Measurements from ENCODE around the gene DCDC2C. TPM values are rescaled to one million over a fixed set of nuclear protein-coding genes. Genes with fewer than 3 reads are reported as not detected.

Gene DCDC2C
- polyA plus RNA-seq, 2 of the 4 experiments (the other 2 are of a cell fraction) = not detected

DNA sequence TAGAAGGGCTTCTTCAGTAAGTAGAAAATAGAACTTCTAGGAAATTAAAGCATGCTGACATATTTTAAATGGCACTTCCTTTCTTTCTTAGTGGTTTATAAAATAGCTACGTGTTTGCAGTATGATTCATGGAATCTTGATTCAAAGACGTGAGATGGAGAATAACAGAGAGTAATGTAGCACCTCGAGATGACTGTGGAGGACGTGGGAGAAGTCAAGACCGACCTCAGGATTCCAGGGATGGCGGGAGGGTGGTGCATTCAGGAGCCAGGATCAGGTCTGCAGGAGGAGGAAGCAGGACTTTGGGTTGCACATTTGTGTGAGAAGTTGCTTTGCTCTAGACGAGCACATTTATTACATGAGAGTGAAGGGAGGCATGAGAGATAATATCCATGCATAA is 56.0 kb downstream of the DCDC2C start (continued):
- TF ChIP-seq, protein P1, sequence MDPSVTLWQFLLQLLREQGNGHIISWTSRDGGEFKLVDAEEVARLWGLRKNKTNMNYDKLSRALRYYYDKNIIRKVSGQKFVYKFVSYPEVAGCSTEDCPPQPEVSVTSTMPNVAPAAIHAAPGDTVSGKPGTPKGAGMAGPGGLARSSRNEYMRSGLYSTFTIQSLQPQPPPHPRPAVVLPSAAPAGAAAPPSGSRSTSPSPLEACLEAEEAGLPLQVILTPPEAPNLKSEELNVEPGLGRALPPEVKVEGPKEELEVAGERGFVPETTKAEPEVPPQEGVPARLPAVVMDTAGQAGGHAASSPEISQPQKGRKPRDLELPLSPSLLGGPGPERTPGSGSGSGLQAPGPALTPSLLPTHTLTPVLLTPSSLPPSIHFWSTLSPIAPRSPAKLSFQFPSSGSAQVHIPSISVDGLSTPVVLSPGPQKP (IDR thresholded peaks at IDR 0.05; ENCODE audit: low read depth, low read length) = no peak
- TF ChIP-seq ZNF302 (CRISPR knock-in tag; IDR thresholded peaks at IDR 0.05) (no peak), MYC (IDR thresholded peaks at IDR 0.05; ENCODE audit: borderline replicate concordance, low read length) (no peak), HOXA7 (CRISPR knock-in tag; IDR thresholded peaks at IDR 0.05) (no peak), POLR2AphosphoS2 (conservative IDR thresholded peaks at IDR 0.05; ENCODE audit: low read length) (no peak), ZFP36 (IDR thresholded peaks at IDR 0.05; ENCODE audit: borderline replicate concordance, partially characterized antibody) (no peak), JUNB (IDR thresholded peaks at IDR 0.05) (no peak), MAZ (IDR thresholded peaks at IDR 0.05; ENCODE audit: borderline replicate concordance, low read depth, low read length) (no peak)

DNA sequence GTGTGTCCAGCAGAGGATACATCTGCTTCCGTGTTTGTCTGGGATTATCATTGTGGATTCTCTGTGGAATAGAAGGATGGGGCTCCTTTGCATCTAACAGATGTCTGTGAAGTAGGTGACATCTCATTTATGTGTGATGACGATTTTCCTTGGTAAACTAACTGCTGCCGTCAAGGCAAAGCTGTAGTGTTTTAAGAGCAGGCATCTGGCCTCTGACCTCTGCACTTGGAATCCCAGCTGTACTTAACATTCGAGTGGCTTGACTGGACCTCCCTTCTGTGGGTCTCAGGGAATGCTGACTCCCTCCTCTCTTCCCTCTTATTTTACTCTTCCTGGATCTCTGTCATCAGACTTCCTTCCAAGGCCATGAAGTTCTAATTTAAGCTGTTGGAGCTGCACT is 56.4 kb downstream of the DCDC2C start:
- no peak overlapping the region for H3K4me3 ChIP-seq
- no peak for FAIRE-seq
- no peaks in the 10 kb centered on the region for H3K4me1 ChIP-seq
- DNase-seq (ENCODE audit: low read depth in 1 of 2, low spot score in 1 of 2) = no peak
- CTCF ChIA-PET = interaction anchor here (0.6 kb wide), 1 partner anchor 1559 kb away, joined by 3 read pairs; no protein-coding TSS in a partner anchor
- ATAC-seq = no peak
- no peak overlapping the region for H3K4me2 ChIP-seq
- POLR2A ChIA-PET = no interaction called here
- TF ChIP-seq, protein P2, sequence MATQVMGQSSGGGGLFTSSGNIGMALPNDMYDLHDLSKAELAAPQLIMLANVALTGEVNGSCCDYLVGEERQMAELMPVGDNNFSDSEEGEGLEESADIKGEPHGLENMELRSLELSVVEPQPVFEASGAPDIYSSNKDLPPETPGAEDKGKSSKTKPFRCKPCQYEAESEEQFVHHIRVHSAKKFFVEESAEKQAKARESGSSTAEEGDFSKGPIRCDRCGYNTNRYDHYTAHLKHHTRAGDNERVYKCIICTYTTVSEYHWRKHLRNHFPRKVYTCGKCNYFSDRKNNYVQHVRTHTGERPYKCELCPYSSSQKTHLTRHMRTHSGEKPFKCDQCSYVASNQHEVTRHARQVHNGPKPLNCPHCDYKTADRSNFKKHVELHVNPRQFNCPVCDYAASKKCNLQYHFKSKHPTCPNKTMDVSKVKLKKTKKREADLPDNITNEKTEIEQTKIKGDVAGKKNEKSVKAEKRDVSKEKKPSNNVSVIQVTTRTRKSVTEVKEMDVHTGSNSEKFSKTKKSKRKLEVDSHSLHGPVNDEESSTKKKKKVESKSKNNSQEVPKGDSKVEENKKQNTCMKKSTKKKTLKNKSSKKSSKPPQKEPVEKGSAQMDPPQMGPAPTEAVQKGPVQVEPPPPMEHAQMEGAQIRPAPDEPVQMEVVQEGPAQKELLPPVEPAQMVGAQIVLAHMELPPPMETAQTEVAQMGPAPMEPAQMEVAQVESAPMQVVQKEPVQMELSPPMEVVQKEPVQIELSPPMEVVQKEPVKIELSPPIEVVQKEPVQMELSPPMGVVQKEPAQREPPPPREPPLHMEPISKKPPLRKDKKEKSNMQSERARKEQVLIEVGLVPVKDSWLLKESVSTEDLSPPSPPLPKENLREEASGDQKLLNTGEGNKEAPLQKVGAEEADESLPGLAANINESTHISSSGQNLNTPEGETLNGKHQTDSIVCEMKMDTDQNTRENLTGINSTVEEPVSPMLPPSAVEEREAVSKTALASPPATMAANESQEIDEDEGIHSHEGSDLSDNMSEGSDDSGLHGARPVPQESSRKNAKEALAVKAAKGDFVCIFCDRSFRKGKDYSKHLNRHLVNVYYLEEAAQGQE (IDR thresholded peaks at IDR 0.05) = no peak
- no peak overlapping the region for H3K27ac ChIP-seq
- 10% methylated on average over 4 of the region's 4 CpGs for WGBS (ENCODE audit: missing lambda C conversion rate)
- no peaks in the 10 kb centered on the region; the same call in 1 of the 3 replicates for H3K9me3 ChIP-seq

DNA sequence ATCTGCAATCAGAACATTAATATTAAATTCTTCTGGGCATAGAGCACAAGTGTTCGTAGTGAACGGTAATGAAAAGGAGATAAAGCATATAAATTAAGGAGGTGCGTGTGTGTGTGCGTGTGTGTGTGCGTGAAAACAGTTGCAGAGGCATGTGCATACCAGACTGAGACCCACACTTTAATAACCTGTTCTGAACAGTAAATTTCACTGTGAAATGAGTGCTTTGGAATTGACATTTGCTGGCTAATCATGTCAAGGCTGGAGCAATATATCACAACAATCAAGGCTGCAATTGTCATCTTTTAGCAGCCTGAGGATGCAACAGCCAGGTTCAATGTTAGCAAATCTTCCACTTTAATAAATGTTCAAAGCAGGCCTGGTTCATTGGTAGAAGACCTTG is 57.9 kb downstream of the DCDC2C start:
- Histone ChIP-seq H3K27ac (no peak overlapping the region), H3K4me1 (no peaks in the 10 kb centered on the region), H3K4me3 (no peak overlapping the region), H3K4me2 (no peak overlapping the region), H3K9me3 (no peaks in the 10 kb centered on the region; the same call in 1 of the 3 replicates)
- no peak for DNase-seq (ENCODE audit: low read depth in 1 of 2, low spot score in 1 of 2)
- ChIA-PET POLR2A (no interaction called here), CTCF (no interaction called here)
- no peak for FAIRE-seq
- ATAC-seq = no peak
- TF ChIP-seq MAZ (IDR thresholded peaks at IDR 0.05; ENCODE audit: borderline replicate concordance, low read depth, low read length) = no peak
- TF ChIP-seq JUNB (IDR thresholded peaks at IDR 0.05) = no peak
- TF ChIP-seq, protein P3, sequence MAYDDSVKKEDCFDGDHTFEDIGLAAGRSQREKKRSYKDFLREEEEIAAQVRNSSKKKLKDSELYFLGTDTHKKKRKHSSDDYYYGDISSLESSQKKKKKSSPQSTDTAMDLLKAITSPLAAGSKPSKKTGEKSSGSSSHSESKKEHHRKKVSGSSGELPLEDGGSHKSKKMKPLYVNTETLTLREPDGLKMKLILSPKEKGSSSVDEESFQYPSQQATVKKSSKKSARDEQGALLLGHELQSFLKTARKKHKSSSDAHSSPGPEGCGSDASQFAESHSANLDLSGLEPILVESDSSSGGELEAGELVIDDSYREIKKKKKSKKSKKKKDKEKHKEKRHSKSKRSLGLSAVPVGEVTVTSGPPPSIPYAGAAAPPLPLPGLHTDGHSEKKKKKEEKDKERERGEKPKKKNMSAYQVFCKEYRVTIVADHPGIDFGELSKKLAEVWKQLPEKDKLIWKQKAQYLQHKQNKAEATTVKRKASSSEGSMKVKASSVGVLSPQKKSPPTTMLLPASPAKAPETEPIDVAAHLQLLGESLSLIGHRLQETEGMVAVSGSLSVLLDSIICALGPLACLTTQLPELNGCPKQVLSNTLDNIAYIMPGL (CRISPR knock-in tag; IDR thresholded peaks at IDR 0.05; ENCODE audit: borderline replicate concordance) = no peak
- no peak for TF ChIP-seq EP300 (IDR thresholded peaks at IDR 0.05)
- no peak for TF ChIP-seq ESRRA (IDR thresholded peaks at IDR 0.05; ENCODE audit: borderline replicate concordance, low read length)
- TF ChIP-seq EHF (CRISPR knock-in tag; IDR thresholded peaks at IDR 0.05) = no peak
- no peak for TF ChIP-seq NFE2L2 (conservative IDR thresholded peaks at IDR 0.05; ENCODE audit: low read length)
- no peak for TF ChIP-seq HDAC2 (IDR thresholded peaks at IDR 0.05)
- TF ChIP-seq GATA3 (IDR thresholded peaks at IDR 0.05; ENCODE audit: borderline replicate concordance) = no peak
- no peak for TF ChIP-seq CHD2 (IDR thresholded peaks at IDR 0.05; ENCODE audit: low read length, partially characterized antibody)
- no peak for TF ChIP-seq HEYL (CRISPR knock-in tag; IDR thresholded peaks at IDR 0.05)
- no peak for TF ChIP-seq ZFP36 (IDR thresholded peaks at IDR 0.05; ENCODE audit: borderline replicate concordance, partially characterized antibody)
- WGBS (ENCODE audit: missing lambda C conversion rate) = 52% methylated on average over 5 of the region's 5 CpGs

Data from A549 (cell line).